Bronchial epithelial cell (primary cell): Measurements from ENCODE around the gene DEDD2. TPM values are rescaled to one million over a fixed set of nuclear protein-coding genes. Genes with fewer than 3 reads are reported as not detected.
A peak's percentile ranks its signal among the peaks of the same experiment; 100 is the strongest.
"Not testable (repeated sequence)": the region's sequence is repeated elsewhere in the genome, so short reads cannot be mapped to it uniquely, and the experiment has no call there.

Source experiments
- DNase-seq: peaks from one replicate; pipeline ENCODE4 v3.0.0-alpha.2; 2010; ENCODE audit warnings: low read depth
- FAIRE-seq: peaks from 2 replicates; lab custom pipeline; 2011; peaks lifted over from hg19 to GRCh38; lab: Jason Lieb, UNC
- H3K27me3 ChIP-seq: 2 replicates; pipeline ENCODE4 v1.5.1; 2011; ENCODE audit warnings: low read length; ENCODE audit not compliant: control insufficient read depth, insufficient read depth
- H3K36me3 ChIP-seq: 2 replicates; pipeline ENCODE4 v1.5.1; 2011; ENCODE audit warnings: low read length; ENCODE audit not compliant: control insufficient read depth, insufficient read depth
- H3K4me3 ChIP-seq: 2 replicates; pipeline ENCODE4 v1.5.1; 2011; ENCODE audit warnings: mild to moderate bottlenecking, low read depth, low read length, control low read depth
- total RNA-seq: library from RNA; depleted of rRNA; stranded (reverse); fragments of >200 nt; gene quantifications from 2 replicates; pipeline ENCODE4 v1.2.1, GENCODE V29; 2014
- TF ChIP-seq, protein P1 (sequence below): IDR thresholded peaks from 2 replicates; pipeline ENCODE4 v1.5.1; 2011; ENCODE audit warnings: mild to moderate bottlenecking, moderate library complexity, low read length, control low read depth, inconsistent platforms; ENCODE audit not compliant: insufficient read depth, severe bottlenecking

Gene DEDD2, protein sequence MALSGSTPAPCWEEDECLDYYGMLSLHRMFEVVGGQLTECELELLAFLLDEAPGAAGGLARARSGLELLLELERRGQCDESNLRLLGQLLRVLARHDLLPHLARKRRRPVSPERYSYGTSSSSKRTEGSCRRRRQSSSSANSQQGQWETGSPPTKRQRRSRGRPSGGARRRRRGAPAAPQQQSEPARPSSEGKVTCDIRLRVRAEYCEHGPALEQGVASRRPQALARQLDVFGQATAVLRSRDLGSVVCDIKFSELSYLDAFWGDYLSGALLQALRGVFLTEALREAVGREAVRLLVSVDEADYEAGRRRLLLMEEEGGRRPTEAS
- 27.1 and 28.7 TPM in 2 replicates for total RNA-seq

DNA sequence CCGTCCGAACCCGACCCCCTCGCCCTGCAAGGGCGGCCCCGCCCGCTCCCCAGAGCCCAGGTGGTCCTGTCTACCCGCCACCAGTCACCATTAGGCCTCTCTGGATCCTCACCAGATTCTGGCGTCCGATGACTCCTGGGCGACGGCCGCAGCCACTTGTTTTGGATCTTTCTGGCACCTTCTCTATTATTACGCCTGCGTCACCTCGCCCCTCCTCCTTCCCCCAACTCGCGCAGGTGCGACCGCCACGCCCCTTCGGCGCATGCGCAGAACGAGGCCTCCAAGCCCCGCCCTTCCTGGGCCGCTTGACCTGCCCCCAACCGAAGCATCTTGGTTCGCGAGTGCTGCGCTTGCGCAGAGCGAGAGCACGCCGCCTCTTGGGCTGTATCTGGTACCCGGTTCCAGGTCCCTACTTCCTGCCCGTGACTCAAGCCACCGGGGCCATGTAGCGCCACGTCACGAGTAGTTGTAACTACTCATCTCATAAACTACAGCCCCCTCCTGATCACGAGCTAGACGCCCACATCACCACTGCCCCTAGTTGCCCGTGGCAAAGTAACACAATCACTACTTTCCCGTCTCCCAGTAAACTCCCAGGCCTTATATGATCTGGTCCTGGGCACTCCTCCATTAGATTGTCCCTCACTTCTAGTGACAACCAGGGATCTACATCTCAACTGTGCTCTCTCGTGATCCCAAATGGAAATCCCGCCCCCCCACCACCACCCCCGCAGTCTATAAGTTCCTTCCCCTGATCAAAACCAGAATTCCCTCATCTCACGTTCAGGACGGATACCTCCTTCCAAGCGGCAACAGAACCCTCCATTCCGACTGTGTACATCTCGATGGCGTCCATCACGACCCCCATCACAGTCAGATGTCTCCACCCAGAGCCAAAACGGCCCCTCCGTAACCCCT is at the start of gene DEDD2:
Gene DEDD2, minus strand, starts transcription at position 158 of the 918 bp plus-strand sequence. CDS start 670 bp downstream, outside the sequence.
- Histone ChIP-seq H3K36me3 (no peaks in the 10 kb centered on the region), H3K27me3 (no peaks in the 10 kb centered on the region), H3K4me3 (peak within 1 kb of the TSS; percentile 86)
- TF ChIP-seq, protein P1, sequence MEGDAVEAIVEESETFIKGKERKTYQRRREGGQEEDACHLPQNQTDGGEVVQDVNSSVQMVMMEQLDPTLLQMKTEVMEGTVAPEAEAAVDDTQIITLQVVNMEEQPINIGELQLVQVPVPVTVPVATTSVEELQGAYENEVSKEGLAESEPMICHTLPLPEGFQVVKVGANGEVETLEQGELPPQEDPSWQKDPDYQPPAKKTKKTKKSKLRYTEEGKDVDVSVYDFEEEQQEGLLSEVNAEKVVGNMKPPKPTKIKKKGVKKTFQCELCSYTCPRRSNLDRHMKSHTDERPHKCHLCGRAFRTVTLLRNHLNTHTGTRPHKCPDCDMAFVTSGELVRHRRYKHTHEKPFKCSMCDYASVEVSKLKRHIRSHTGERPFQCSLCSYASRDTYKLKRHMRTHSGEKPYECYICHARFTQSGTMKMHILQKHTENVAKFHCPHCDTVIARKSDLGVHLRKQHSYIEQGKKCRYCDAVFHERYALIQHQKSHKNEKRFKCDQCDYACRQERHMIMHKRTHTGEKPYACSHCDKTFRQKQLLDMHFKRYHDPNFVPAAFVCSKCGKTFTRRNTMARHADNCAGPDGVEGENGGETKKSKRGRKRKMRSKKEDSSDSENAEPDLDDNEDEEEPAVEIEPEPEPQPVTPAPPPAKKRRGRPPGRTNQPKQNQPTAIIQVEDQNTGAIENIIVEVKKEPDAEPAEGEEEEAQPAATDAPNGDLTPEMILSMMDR: no peak
- DNase-seq: peak; percentile 96
- no peak for FAIRE-seq

DNA sequence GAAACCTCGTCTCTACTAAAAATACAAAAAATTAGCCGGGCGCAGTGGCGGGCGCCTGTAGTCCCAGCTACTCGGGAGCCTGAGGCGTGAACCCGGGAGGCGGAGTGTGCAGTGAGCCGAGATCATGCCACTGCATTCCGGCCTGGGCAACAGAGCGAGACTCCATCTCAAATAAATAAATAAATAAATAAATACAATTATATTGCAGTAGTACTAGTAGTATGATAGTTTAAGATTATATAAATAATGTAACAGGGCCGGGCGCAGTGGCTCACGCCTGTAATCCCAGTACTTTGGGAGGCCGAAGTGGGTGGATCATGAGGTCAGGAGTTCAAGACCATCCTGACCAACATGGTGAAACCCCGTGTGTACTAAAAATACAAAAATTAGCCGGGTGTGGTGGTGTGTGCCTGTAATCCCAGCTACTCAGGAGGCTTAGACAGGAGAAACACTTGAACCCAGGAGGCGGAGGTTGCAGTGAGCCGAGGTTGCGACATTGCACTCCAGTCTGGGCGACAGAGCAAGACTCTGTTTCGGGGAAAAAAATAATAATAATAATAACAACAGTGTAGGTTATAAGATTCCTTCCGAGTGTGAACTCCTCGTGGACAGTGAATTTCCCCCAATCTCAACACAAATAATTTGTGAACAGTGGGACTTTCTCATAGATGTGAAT is 49.6 kb upstream of the DEDD2 start:
- H3K27me3 ChIP-seq, H3K36me3 ChIP-seq, DNase-seq, H3K4me3 ChIP-seq, FAIRE-seq: not testable (repeated sequence)

DNA sequence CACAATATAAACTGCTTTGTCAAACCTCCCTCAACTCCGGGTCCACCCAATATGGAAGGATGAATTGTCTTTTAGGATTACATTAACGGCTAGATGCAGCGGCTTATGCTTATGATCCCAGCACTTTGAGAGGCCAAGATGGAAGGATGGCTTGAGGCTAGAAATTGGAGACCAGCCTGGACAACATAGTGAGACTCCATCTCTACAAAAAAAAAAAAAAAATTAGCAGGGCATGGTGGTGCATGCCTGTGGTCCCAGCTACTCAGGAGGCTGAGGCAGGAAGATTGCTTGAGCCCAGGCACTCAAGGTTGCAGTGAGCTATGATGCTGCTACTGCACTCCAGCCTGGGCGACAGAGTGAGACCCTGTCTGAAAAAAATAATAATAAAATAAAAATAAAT is 48.6 kb upstream of the DEDD2 start:
- not testable (repeated sequence) for H3K27me3 ChIP-seq, H3K36me3 ChIP-seq, H3K4me3 ChIP-seq, FAIRE-seq, DNase-seq

DNA sequence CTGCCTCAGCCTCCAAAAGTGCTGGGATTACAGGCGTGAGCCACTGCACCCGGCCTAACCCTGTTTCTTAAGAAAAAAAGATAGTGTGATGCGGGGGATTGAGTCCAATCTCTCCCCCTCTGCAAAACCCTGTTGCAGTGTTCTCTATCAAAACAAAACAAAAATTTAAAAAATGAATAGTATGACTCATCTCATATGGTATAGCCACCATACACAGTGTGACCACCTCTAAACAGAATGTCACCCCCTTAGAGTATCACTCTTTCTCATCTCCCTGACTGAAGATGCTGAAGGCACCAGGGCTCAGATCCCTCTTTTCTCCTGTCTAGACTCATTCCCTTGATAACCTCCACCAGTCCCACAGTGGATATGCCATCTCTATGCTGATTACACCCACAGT is 44.3 kb upstream of the DEDD2 start:
- Histone ChIP-seq H3K4me3 (no peak overlapping the region), H3K36me3 (no peaks in the 10 kb centered on the region), H3K27me3 (no peaks in the 10 kb centered on the region)
- FAIRE-seq (no peak), DNase-seq (no peak)
- TF ChIP-seq, protein P1: no peak

DNA sequence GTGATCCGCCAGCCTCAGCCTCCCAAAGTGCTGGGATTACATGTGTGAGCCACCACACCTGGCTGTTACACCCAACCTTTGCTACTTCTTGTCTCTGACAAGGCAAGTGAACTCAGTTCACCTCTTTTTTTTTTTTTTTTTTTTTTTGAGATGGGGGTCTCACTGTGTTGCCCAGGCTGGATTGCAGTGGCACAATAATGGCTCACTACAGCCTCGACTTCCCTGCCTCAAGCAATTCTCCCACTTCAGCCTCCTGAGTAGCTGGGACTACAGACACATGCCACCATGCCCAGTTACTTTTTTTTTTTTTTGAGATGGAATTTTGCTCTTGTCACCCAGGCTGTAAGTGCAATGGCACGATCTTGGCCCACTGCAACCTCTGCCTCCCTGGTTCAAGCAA is 40.4 kb upstream of the DEDD2 start:
- not testable (repeated sequence) for H3K36me3 ChIP-seq, DNase-seq, H3K4me3 ChIP-seq, H3K27me3 ChIP-seq, FAIRE-seq

DNA sequence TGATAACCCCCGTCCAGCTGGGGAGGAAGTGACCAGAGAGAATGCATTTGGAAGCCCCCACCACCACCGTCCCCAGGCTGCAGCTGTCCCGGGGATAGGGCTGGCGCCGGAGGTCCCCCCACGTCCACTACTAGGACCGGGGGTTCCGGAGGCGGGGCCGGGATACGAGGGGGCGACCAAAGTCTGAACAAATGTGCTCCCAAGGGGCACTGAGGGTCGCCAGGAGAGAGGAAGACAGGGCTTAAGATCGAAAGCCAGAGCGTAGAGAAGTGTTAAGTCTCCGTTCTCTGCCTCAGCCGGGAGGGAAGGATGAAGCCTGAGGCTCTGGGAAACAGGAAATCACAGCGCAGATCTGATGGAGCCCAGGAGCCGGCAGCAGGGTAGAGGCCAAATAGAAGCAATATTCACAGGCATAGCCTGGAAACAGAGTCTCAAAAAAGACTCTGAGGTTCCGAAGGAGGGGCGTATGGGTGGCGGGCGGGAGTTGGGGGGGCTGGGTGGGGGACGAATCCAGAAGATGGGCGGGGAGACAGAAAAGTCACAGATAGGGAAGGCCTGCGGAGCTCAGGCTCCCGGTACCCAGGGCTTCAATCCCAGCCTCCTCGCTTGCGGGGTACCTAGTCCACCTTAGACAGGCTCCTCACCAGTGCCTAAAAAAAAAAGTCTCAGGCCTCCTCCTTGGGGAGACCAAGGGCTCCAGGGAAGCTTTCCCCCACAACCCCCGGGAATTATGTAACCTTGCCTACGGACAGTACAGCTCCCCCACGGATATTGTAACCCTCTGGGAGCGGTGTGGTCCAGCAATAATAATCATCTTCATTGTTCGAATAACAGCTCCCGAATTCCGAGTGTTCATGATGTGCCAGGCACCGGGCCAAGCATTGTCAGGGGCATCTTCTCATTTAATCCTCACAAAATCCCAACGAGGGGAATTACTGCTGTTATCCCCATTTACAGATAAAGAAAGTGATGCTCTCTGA is 38.6 kb upstream of the DEDD2 start:
- FAIRE-seq (no peak), DNase-seq (no peak)
- H3K4me3 ChIP-seq: peak overlapping the region; percentile 76
- TF ChIP-seq, protein P1: no peak
- H3K36me3 ChIP-seq: peaks cover under 1% of the 10 kb centered on the region
- H3K27me3 ChIP-seq: no peaks in the 10 kb centered on the region
